B cell (primary cell): ENCODE measurements around the gene LAMA3.

Source experiments
- EZH2 ChIP-seq: IDR thresholded peaks from 2 replicates; pipeline ENCODE4 v1.6.1; 2012; ENCODE audit warnings: borderline replicate concordance, low read depth, mild to moderate bottlenecking, moderate library complexity, low read length; ENCODE audit not compliant: insufficient read depth, poor library complexity, severe bottlenecking
- TF ChIP-seq, protein P1 (sequence below): fragments of 200-600 bp; IDR thresholded peaks from one replicate; pipeline ENCODE4 v1.8.0; 2022; ENCODE audit warnings: antibody characterized with exemption, mild to moderate bottlenecking

- TF ChIP-seq, protein P1, sequence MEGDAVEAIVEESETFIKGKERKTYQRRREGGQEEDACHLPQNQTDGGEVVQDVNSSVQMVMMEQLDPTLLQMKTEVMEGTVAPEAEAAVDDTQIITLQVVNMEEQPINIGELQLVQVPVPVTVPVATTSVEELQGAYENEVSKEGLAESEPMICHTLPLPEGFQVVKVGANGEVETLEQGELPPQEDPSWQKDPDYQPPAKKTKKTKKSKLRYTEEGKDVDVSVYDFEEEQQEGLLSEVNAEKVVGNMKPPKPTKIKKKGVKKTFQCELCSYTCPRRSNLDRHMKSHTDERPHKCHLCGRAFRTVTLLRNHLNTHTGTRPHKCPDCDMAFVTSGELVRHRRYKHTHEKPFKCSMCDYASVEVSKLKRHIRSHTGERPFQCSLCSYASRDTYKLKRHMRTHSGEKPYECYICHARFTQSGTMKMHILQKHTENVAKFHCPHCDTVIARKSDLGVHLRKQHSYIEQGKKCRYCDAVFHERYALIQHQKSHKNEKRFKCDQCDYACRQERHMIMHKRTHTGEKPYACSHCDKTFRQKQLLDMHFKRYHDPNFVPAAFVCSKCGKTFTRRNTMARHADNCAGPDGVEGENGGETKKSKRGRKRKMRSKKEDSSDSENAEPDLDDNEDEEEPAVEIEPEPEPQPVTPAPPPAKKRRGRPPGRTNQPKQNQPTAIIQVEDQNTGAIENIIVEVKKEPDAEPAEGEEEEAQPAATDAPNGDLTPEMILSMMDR, result no peak
- TF ChIP-seq EZH2, result no peak
These were observed 27.7 kb downstream of the LAMA3 start for GRCh38 chr18:23716966-23717365.
